Measurements from ENCODE around the gene THEM4.

Gene THEM4

DNA sequence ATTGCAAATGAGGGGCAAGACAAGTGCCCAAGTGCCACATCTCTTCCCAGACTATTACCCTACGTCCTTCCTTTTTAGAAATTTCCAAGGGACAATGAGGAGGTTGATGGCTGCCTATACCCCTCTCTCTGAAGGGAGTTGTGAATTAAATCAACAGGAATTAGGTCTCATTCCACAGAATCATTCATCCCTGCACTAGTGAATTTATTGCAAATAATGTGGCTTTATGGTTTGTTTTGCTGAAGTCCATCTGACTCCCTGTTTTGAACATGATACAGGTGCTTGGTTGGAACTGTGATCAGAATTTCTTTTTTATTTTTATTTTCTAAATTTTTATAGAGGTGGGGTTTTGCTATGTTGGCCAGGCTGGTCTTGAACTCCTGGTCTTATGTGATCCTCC lies 34.3 kb upstream of the THEM4 start:
- TF ChIP-seq GATA3 (IDR thresholded peaks at IDR 0.05; ENCODE audit: low read depth, low read length) (no peak), GATA2 (IDR thresholded peaks at IDR 0.05; ENCODE audit: low read depth, low read length) (no peak)

DNA sequence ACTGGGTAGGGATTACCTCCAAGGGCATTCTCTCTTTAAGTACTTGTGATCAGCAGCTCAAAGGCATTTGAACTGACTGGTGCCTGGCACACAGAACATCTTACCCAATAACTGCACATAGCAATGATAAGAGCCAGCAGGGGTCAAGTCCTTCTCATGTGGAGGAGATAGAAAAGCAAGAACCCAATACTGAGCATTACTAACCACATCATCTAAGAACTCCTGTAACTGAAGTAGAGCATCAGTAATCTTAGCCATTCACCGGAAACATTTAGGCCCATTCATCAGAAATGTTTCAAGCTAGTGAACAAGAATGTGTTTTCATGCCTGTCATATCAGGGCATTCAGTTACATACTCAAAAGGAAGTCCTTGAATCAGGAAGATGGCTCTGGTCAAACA lies 33.6 kb upstream of the THEM4 start:
- no peak for TF ChIP-seq GATA3 (IDR thresholded peaks at IDR 0.05; ENCODE audit: low read depth, low read length)
- TF ChIP-seq GATA2 (IDR thresholded peaks at IDR 0.05; ENCODE audit: low read depth, low read length) = no peak

DNA sequence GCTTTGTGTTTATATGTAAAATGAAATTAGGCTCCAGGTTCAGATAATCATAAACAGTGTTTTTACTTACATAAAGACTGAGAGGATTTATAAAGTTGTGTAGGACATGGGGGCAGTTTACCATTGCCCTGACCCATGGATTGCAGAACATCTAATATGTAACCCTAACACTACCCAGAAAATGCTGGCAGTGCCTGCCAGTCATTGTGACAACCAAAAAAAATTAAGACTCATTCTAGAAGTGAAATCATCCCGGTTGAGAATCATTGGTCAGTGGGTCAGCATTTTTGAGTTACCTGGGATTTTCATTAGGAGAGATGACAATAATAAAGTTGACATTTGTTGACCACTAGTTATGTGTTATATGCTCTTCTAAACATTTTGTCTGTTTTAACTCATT lies 31.2 kb upstream of the THEM4 start:
- TF ChIP-seq GATA3 (IDR thresholded peaks at IDR 0.05; ENCODE audit: low read depth, low read length) = no peak
- TF ChIP-seq GATA2 (IDR thresholded peaks at IDR 0.05; ENCODE audit: low read depth, low read length) = no peak

GRCh38 chr1:151939779-151940178 lies 30.5 kb upstream of the THEM4 start:
- TF ChIP-seq GATA3 (IDR thresholded peaks at IDR 0.05; ENCODE audit: low read depth, low read length) = no peak
- TF ChIP-seq GATA2 (IDR thresholded peaks at IDR 0.05; ENCODE audit: low read depth, low read length) = no peak

- no peak for TF ChIP-seq GATA3 (IDR thresholded peaks at IDR 0.05; ENCODE audit: low read depth, low read length)
- TF ChIP-seq GATA2 (IDR thresholded peaks at IDR 0.05; ENCODE audit: low read depth, low read length) = no peak
Measured at GRCh38 chr1:151939141-151939540, 29.8 kb upstream of the THEM4 start.

DNA sequence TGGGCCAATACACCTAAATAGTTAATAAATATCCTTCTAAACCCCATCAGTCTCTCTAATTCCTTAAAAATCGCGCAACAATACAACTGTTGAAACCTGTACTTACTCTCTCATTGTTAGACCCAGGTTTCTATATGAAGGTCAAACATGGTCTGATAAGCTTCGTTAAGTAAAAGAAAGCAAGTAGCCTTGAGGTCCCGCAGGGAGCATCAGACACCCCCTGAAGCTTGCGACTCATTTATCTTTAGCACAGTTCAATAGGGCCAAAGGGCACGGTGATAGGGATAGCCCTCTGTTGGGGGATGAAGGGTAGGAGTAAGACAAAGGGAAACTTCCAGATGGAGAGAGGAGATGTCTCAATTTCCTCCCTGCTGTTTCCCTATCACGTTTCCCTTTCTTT lies 27.3 kb upstream of the THEM4 start:
- TF ChIP-seq GATA2 (IDR thresholded peaks at IDR 0.05; ENCODE audit: low read depth, low read length) = no peak
- TF ChIP-seq GATA3 (IDR thresholded peaks at IDR 0.05; ENCODE audit: low read depth, low read length) = no peak

DNA sequence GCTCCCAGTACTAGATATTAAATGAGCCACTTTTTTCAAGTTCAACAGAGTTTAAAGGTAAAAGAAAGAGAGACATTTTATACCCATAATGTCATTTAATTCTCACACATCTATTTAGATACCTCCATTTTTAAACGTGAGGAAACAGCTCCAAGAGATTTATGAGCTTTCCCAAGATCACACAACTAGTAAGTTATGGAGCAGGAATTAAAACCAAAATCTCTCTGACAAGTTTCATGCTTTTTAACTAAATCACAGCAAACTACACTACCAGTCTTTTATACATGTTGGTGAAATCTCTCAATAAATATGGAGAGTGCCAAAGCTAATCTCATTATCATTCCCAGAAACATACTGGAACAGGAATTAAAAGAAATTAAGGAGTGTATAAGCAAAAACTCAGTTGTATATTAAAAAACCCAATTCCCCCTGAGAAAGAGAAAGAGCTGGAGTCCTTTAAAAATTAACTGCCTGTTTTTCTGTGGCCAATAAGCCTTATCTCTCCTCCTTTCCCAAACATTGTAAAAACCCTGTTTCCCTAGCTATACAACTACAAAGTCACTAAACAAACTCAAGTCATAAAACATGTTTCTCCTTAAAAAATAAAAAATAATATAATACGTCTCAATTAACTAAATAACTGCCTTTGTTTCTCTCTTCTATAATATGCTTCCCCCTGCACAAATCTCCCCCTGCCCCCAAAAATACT lies 26.7 kb upstream of the THEM4 start:
- TF ChIP-seq GATA2 (IDR thresholded peaks at IDR 0.05; ENCODE audit: low read depth, low read length) = no peak
- no peak for TF ChIP-seq GATA3 (IDR thresholded peaks at IDR 0.05; ENCODE audit: low read depth, low read length)

- no peak for TF ChIP-seq GATA2 (IDR thresholded peaks at IDR 0.05; ENCODE audit: low read depth, low read length)
- TF ChIP-seq GATA3 (IDR thresholded peaks at IDR 0.05; ENCODE audit: low read depth, low read length) = no peak
Measured at GRCh38 chr1:151935154-151935553, 25.8 kb upstream of the THEM4 start.

- TF ChIP-seq GATA3 (IDR thresholded peaks at IDR 0.05; ENCODE audit: low read depth, low read length) = no peak
- TF ChIP-seq GATA2 (IDR thresholded peaks at IDR 0.05; ENCODE audit: low read depth, low read length) = no peak
Measured at GRCh38 chr1:151934048-151934493, 24.8 kb upstream of the THEM4 start.

DNA sequence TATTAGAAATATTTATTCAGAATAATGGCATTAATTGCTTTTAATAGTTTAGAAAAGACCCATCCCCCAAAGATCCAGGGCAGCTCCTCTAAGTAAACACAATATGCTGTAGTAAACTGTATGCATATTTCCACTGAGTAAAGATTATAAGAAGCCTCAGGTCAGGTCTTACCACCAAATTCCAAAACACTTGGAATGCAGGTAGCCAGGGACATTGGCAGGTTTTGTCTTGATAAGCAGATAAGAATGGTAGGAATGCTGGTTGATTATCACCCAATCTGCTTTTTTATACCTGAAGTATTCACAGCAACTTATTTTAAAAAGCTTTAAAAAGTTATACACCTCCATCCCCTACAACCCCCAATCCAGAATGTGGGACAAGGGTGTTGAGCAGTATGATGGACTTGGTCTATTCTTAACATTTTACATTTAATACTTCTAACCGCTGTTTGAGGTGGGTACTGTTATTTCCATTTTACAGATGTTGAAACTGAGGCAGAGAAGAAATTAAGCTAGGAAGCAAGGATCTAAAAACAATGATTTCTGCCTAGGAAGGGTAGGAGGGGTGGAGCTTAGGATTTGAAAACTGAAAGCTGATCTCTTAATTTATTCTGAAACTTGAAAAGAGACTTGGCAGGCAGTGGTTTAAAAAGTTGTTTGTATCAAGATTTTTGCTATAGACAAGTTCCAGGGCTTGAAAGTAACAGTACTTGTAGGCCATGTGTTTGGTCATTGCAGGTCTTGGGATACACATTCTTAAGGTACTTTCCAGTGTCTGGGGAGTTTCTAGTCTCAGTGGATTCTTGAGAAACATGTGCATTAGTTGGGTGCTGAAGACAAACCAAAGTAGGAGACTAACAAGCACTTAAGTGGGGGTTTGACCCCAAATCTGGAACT lies 15.6 kb upstream of the THEM4 start:
- TF ChIP-seq GATA2 (IDR thresholded peaks at IDR 0.05; ENCODE audit: low read depth, low read length) (no peak), GATA3 (IDR thresholded peaks at IDR 0.05; ENCODE audit: low read depth, low read length) (no peak)

DNA sequence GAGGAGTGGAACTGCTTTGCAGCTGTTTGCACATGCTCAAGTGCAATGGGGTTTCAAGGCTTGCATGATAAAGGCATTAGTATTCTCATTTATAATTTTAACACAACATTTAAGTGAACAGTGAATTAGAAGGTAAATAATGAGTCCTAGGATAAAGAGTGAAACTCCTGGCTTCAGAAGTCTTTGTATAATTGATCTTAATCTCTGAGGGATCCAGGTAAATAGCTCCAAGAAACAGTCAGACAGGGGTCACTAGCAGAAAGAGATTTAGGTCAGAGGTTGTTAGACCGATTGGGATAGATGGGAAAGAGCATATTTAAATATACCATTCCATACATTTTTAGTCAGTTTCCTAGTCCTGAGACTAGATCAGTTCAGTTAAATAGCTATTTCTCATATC lies 14.1 kb upstream of the THEM4 start:
- TF ChIP-seq GATA3 (IDR thresholded peaks at IDR 0.05; ENCODE audit: low read depth, low read length) (no peak), GATA2 (IDR thresholded peaks at IDR 0.05; ENCODE audit: low read depth, low read length) (no peak)

DNA sequence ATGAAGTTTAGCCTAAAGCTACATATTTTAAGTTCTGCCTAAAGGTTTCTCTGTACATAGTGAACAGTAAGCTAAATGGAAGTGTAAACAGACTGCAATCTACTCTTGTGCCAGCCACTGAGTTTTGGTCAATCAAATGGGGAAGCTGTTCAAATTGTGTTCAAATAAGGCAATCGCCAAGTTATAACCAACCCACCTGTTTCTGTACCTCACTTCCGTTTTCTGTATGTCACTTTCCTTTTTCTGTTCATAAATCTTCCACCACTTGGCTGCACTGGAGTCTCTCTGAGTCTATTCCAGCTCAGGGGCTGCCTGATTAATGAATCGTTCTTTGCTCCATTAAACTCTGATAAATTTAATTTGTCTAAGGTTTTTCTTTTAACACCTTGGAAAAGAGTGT lies 10.8 kb upstream of the THEM4 start:
- TF ChIP-seq GATA2 (IDR thresholded peaks at IDR 0.05; ENCODE audit: low read depth, low read length) (no peak), GATA3 (IDR thresholded peaks at IDR 0.05; ENCODE audit: low read depth, low read length) (no peak)

GRCh38 chr1:151918819-151919610 lies 9.7 kb upstream of the THEM4 start:
- TF ChIP-seq GATA3 (IDR thresholded peaks at IDR 0.05; ENCODE audit: low read depth, low read length) (no peak), GATA2 (IDR thresholded peaks at IDR 0.05; ENCODE audit: low read depth, low read length) (no peak)

- no peak for TF ChIP-seq GATA3 (IDR thresholded peaks at IDR 0.05; ENCODE audit: low read depth, low read length)
- TF ChIP-seq GATA2 (IDR thresholded peaks at IDR 0.05; ENCODE audit: low read depth, low read length) = no peak
Measured at GRCh38 chr1:151918156-151918555, 8.8 kb upstream of the THEM4 start.
